ENCODE data around the gene MCCC1. TPM values are rescaled to one million over a fixed set of nuclear protein-coding genes. Genes with fewer than 3 reads are reported as not detected.

MCCC1 gene
- polyA plus RNA-seq, 1 experiment, result 19.0 TPM

DNA sequence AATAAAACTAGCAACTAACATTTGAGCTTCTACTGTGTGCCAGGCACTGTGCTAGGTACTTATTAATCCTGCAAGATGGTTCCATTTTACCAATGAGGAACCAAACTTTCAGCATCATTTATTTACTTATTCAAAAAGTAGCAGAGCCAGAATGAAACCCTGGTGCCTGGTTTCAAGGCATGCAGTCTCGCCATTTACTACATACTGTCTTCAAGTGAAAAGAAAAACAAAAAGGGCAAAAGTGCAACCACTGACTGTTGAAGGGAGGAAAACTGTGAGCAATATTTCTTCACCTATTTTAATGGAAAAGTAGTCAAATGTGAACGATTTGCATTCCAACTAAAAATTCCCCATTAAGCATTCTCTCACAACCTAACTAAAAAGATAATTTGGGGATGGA lies 127.7 kb downstream of the MCCC1 start:
- no peak overlapping the region for H3K4me3 ChIP-seq (ENCODE audit: low read depth, low read length)
- H3K9me3 ChIP-seq (ENCODE audit: control insufficient read depth, insufficient read depth, low read length), result no peaks in the 10 kb centered on the region
- H3K27me3 ChIP-seq (ENCODE audit: control insufficient read depth, insufficient read depth, low read length), result no peaks in the 10 kb centered on the region
- TF ChIP-seq, protein P1, sequence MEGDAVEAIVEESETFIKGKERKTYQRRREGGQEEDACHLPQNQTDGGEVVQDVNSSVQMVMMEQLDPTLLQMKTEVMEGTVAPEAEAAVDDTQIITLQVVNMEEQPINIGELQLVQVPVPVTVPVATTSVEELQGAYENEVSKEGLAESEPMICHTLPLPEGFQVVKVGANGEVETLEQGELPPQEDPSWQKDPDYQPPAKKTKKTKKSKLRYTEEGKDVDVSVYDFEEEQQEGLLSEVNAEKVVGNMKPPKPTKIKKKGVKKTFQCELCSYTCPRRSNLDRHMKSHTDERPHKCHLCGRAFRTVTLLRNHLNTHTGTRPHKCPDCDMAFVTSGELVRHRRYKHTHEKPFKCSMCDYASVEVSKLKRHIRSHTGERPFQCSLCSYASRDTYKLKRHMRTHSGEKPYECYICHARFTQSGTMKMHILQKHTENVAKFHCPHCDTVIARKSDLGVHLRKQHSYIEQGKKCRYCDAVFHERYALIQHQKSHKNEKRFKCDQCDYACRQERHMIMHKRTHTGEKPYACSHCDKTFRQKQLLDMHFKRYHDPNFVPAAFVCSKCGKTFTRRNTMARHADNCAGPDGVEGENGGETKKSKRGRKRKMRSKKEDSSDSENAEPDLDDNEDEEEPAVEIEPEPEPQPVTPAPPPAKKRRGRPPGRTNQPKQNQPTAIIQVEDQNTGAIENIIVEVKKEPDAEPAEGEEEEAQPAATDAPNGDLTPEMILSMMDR (IDR thresholded peaks at IDR 0.05; ENCODE audit: low read depth, low read length), result no peak
- DNase-seq (ENCODE audit: low read depth, low spot score), result no peak
- ChIA-PET POLR2A (interaction anchor here (0.6 kb wide), 1 partner anchor 9 kb away, joined by 4 read pairs; no protein-coding TSS in a partner anchor), CTCF (interaction anchor here (0.6 kb wide), 1 partner anchor 245 kb away, joined by 8 read pairs; no protein-coding TSS in a partner anchor)
- no peak overlapping the region for H3K27ac ChIP-seq (ENCODE audit: low read depth, low read length)

DNA sequence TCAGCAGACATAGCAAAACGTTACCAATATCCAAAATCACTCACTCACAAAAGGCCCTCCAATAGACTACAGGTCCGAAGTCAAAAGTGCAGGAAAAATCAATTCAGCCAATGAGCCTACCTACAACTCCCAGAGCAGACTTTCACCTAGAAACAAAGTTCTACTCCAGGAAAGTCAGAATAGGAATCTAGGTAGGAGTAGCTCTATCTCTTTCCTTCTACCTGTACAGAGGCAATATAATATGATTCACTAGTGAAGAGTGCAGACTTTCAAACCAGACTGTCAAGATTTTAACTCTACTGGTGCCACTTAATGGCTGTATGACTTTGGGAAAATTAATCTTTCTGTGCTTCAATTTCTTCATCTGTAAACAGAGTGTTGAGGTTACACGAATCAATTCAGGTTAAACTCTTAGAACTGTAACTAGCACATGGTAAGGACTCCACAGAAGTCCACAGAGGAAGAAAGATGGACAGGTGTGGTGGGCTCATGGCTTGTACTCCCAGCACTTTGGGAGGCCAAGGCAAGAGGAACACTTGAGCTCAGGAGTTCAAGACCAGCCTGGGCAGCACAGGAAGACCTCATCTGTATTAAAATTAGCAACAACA lies 128.4 kb downstream of the MCCC1 start:
- H3K4me3 ChIP-seq (ENCODE audit: low read depth, low read length), result no peak overlapping the region
- ChIA-PET CTCF (no interaction called here), POLR2A (no interaction called here)
- TF ChIP-seq, protein P1 (IDR thresholded peaks at IDR 0.05; ENCODE audit: low read depth, low read length), result no peak
- H3K9me3 ChIP-seq (ENCODE audit: control insufficient read depth, insufficient read depth, low read length), result no peaks in the 10 kb centered on the region
- H3K27ac ChIP-seq (ENCODE audit: low read depth, low read length), result no peak overlapping the region
- DNase-seq (ENCODE audit: low read depth, low spot score), result no peak
- H3K27me3 ChIP-seq (ENCODE audit: control insufficient read depth, insufficient read depth, low read length), result no peaks in the 10 kb centered on the region

DNA sequence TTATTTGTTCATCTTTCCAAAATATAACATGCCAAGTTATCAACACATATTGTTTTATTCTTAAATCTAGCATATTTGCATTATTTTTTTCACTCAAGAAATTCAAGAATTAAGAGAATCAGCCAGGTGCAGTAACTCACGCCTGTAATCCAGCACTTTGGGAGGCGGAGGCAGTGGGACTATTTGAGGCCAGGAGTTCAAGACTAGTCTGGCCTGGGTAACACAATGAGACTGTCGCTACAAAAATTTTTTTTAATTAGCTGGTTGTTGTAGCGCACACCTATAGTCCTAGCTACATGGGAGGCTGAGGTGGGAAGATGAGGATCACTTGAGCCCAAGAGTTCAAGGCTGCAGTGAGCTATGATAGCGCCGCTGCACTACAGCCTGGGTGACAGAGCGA lies 129.4 kb downstream of the MCCC1 start:
- DNase-seq (ENCODE audit: low read depth, low spot score), result no peak
- Histone ChIP-seq H3K4me3 (ENCODE audit: low read depth, low read length) (no peak overlapping the region), H3K9me3 (ENCODE audit: control insufficient read depth, insufficient read depth, low read length) (no peaks in the 10 kb centered on the region), H3K27ac (ENCODE audit: low read depth, low read length) (peak overlapping the region; percentile 55), H3K27me3 (ENCODE audit: control insufficient read depth, insufficient read depth, low read length) (no peaks in the 10 kb centered on the region)
- ChIA-PET CTCF (no interaction called here), POLR2A (no interaction called here)
- TF ChIP-seq, protein P1 (IDR thresholded peaks at IDR 0.05; ENCODE audit: low read depth, low read length), result no peak

DNA sequence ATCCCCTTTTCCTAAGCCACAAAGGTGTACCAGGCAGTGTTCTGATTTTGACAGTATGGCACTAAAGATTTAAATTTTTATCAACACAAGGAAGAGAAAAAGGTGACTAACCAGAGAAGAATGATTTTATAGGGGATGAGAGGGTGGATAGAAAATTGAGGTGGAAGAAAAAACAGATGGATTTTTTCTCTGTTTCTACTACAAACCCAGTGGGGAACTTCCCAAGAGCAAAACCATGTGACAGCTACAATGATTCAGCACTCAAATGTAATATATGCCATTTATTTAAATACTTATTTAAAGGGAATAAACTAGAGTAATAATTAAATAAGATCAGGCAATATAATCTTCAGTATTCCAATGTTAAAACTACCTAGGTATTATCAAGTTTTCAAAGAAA lies 130.0 kb downstream of the MCCC1 start:
- Histone ChIP-seq H3K9me3 (ENCODE audit: control insufficient read depth, insufficient read depth, low read length) (no peaks in the 10 kb centered on the region), H3K27ac (ENCODE audit: low read depth, low read length) (peak overlapping the region; percentile 23), H3K4me3 (ENCODE audit: low read depth, low read length) (no peak overlapping the region), H3K27me3 (ENCODE audit: control insufficient read depth, insufficient read depth, low read length) (no peaks in the 10 kb centered on the region)
- DNase-seq (ENCODE audit: low read depth, low spot score), result peak; percentile 30
- TF ChIP-seq, protein P1 (IDR thresholded peaks at IDR 0.05; ENCODE audit: low read depth, low read length), result no peak
- ChIA-PET CTCF (no interaction called here), POLR2A (no interaction called here)

DNA sequence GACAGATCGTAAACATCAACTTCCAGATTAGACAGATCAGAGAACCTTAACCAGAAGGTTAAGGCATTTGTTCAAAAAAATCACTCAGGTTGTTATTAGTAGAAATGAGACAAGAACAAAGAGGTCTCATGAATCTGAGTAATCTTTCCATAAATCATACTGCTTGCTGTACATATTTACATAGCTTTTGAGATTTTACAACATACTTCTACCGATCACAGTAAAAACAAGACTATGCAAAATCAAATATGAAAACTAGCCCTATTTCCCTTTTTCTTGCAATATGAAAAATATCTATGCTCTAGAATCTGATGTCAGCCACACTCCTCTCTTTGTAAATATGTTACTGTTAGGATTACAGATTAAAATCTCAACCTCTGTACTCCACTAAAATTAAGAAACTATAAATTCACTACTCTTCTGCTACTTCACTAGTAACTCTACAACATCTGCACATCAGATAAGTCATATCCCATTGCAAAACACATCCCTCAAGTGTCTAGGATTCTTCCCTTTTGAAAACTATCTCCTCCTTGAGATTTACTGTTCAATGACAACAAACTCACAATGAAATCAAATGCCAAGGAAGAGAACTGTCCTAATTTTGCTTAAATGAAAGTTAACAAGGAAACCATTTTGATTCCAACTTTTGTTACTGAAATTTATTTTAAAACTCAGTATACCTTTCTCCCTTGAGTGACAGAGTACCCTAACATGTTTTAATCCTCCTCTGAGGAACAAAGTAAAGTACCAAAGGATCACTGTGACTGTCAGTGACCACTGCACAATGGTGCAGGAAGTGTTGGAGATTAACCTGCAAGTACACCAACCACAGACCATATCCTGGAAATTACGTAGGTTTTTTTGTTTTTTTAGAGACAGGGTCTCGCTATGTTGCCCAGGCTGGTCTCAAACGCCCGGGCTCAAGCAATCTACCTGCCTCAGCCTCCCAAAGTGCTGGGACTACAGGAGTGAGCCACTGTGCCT lies 131.8 kb downstream of the MCCC1 start:
- POLR2A ChIA-PET, result interaction anchor here (0.5 kb wide), 1 partner anchor 1003 kb away, joined by 3 read pairs; no protein-coding TSS in a partner anchor
- H3K27ac ChIP-seq (ENCODE audit: low read depth, low read length), result no peak overlapping the region
- CTCF ChIA-PET, result no interaction called here
- no peaks in the 10 kb centered on the region for H3K9me3 ChIP-seq (ENCODE audit: control insufficient read depth, insufficient read depth, low read length)
- TF ChIP-seq, protein P1 (IDR thresholded peaks at IDR 0.05; ENCODE audit: low read depth, low read length), result no peak
- DNase-seq (ENCODE audit: low read depth, low spot score), result no peak
- no peak overlapping the region for H3K4me3 ChIP-seq (ENCODE audit: low read depth, low read length)
- H3K27me3 ChIP-seq (ENCODE audit: control insufficient read depth, insufficient read depth, low read length), result no peaks in the 10 kb centered on the region
